ENCODE measurements around the gene RHOH.

- TF ChIP-seq RARB (CRISPR knock-in tag; IDR thresholded peaks at IDR 0.05) (no peak), ZNF8 (CRISPR knock-in tag; IDR thresholded peaks at IDR 0.05) (no peak), CREB5 (CRISPR knock-in tag; IDR thresholded peaks at IDR 0.05; ENCODE audit: low read depth) (no peak), CSDC2 (CRISPR knock-in tag; IDR thresholded peaks at IDR 0.05) (no peak), POU6F1 (CRISPR knock-in tag; IDR thresholded peaks at IDR 0.05; ENCODE audit: borderline replicate concordance, low read depth) (no peak), BACH2 (CRISPR knock-in tag; IDR thresholded peaks at IDR 0.05; ENCODE audit: borderline replicate concordance) (no peak), ZFP30 (CRISPR knock-in tag; IDR thresholded peaks at IDR 0.05) (no peak), PATZ1 (CRISPR knock-in tag; IDR thresholded peaks at IDR 0.05; ENCODE audit: borderline replicate concordance) (no peak), ARNTL (CRISPR knock-in tag; IDR thresholded peaks at IDR 0.05; ENCODE audit: borderline replicate concordance, low read depth) (no peak), ZC3H10 (CRISPR knock-in tag; IDR thresholded peaks at IDR 0.05) (no peak)
Measured at GRCh38 chr4:40281099-40281498, 84.3 kb downstream of the RHOH start.

Measured in SK-N-SH treated with all-trans-retinoic acid at 6 μM for 48 hours (cell line).